ENCODE data around the gene ZNF438.
"Not testable (repeated sequence)": the region's sequence is repeated elsewhere in the genome, so short reads cannot be mapped to it uniquely, and the experiment has no call there.

Gene ZNF438

GRCh38 chr10:31031558-31032257 lies at the start of gene ZNF438:
Gene ZNF438 (minus strand): TSS chr10:31031865. CDS start chr10:30877034, 154,831 bp downstream.
- DNase-seq (ENCODE audit: low spot score), result peak; percentile 95

GRCh38 chr10:31076610-31076988 lies 44.9 kb upstream of the ZNF438 start:
- no peak for DNase-seq (ENCODE audit: low spot score)

GRCh38 chr10:31075881-31076609 lies 44.4 kb upstream of the ZNF438 start:
- no peak for DNase-seq (ENCODE audit: low spot score)

GRCh38 chr10:31075434-31075833 lies 43.8 kb upstream of the ZNF438 start:
- DNase-seq (ENCODE audit: low spot score), result no peak

- DNase-seq (ENCODE audit: low spot score), result no peak
These were observed 43.0 kb upstream of the ZNF438 start for GRCh38 chr10:31074722-31075086.

- no peak for DNase-seq (ENCODE audit: low spot score)
These were observed 42.5 kb upstream of the ZNF438 start for GRCh38 chr10:31073996-31074721.

- DNase-seq (ENCODE audit: low spot score), result no peak
These were observed 41.5 kb upstream of the ZNF438 start for GRCh38 chr10:31073211-31073610.

- no peak for DNase-seq (ENCODE audit: low spot score)
These were observed 40.8 kb upstream of the ZNF438 start for GRCh38 chr10:31072451-31072850.

- DNase-seq (ENCODE audit: low spot score), result no peak
These were observed 39.8 kb upstream of the ZNF438 start for GRCh38 chr10:31071232-31072005.

- no peak for DNase-seq (ENCODE audit: low spot score)
These were observed 39.0 kb upstream of the ZNF438 start for GRCh38 chr10:31070691-31071090.

GRCh38 chr10:31070025-31070424 lies 38.4 kb upstream of the ZNF438 start:
- DNase-seq (ENCODE audit: low spot score), result no peak

- no peak for DNase-seq (ENCODE audit: low spot score)
These were observed 37.7 kb upstream of the ZNF438 start for GRCh38 chr10:31069411-31069810.

GRCh38 chr10:31064348-31064747 lies 32.7 kb upstream of the ZNF438 start:
- no peak for DNase-seq (ENCODE audit: low spot score)

GRCh38 chr10:31063841-31064240 lies 32.2 kb upstream of the ZNF438 start:
- DNase-seq (ENCODE audit: low spot score), result no peak

GRCh38 chr10:31062856-31063255 lies 31.2 kb upstream of the ZNF438 start:
- no peak for DNase-seq (ENCODE audit: low spot score)

- DNase-seq (ENCODE audit: low spot score), result no peak
These were observed 30.3 kb upstream of the ZNF438 start for GRCh38 chr10:31061941-31062340.

- no peak for DNase-seq (ENCODE audit: low spot score)
These were observed 27.4 kb upstream of the ZNF438 start for GRCh38 chr10:31058795-31059703.

GRCh38 chr10:31056678-31057077 lies 25.0 kb upstream of the ZNF438 start:
- not testable (repeated sequence) for DNase-seq (ENCODE audit: low spot score)

- DNase-seq (ENCODE audit: low spot score), result no peak
These were observed 24.0 kb upstream of the ZNF438 start for GRCh38 chr10:31055573-31056251.

GRCh38 chr10:31051703-31052102 lies 20.0 kb upstream of the ZNF438 start:
- no peak for DNase-seq (ENCODE audit: low spot score)

GRCh38 chr10:31042670-31043069 lies 11.0 kb upstream of the ZNF438 start:
- no peak for DNase-seq (ENCODE audit: low spot score)

Data from hematopoietic multipotent progenitor cell treated with erythropoietin and hydrocortisone succinate and interleukin-3 and kit ligand, for 15 days (in vitro differentiated cells).